Activated CD4-positive, alpha-beta T cell treated with anti-CD3 and anti-CD28 coated beads, Interleukin-2, Interleukin-6, amounts not matched to agents 100 ng/mL and 50 ng/mL, durations not matched to agents 16 hours and 8 hours (primary cell): ENCODE results near the gene CEP164.
"Not testable (repeated sequence)": the region's sequence is repeated elsewhere in the genome, so short reads cannot be mapped to it uniquely, and the experiment has no call there.

Experiments
- DNase-seq: peaks from one replicate; pipeline ENCODE4 v3.0.0-alpha.2; 2020

CEP164 gene

DNA sequence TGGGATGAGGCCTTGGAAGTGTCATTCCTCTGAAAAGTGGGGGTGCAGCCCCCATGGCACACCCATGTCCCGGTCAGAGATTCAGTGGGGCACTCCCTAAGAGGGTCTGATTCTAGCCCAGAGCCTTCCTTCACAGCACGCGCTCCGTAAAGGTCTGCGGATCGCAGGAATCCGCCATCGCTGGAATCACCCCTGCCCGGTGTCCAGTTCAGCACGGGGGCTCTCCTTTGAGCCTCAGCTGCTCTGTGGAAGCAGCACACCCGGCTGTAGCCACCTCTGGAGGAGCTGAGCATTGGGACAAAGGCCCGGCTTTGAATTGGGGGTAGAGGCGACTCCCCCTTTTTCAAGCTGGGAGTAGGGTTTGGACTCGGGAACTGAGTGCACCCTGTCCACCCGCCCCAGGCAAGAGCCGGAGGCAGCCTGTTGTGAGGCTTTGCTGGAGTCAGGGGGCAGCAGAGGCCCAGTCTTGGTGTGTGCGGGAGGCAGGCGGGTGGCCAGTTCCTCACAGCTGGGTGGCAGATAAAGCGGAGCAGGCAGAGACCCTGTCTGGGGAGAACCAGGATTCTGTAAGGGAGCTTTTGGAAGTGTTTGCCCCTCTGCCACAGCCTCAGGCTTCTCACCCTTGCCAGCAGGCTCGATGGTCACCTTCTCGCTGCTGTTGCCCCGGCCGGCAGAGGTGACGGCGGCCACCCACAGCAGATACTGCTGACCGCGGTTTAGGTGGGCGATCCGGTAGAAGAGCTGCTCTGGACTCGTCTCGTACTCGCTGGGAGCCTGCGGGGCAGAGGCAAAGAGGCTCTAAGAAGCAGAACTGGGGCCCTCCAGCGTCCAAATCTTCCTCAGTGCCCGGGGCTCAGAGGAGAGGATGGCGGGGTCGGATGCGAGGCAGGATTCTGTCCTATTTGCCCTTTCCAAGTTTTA, 115.9 kb downstream of the CEP164 start:
- no peak for DNase-seq

- DNase-seq = no peak
These were observed 116.6 kb downstream of the CEP164 start for GRCh38 chr11:117444256-117444655.

GRCh38 chr11:117444711-117445658, 117.3 kb downstream of the CEP164 start:
- DNase-seq = no peak

- no peak for DNase-seq
These were observed 121.5 kb downstream of the CEP164 start for GRCh38 chr11:117449111-117449693.

GRCh38 chr11:117453886-117454563, 126.4 kb downstream of the CEP164 start:
- DNase-seq = no peak

- DNase-seq = no peak
These were observed 126.9 kb downstream of the CEP164 start for GRCh38 chr11:117454564-117454917.

DNA sequence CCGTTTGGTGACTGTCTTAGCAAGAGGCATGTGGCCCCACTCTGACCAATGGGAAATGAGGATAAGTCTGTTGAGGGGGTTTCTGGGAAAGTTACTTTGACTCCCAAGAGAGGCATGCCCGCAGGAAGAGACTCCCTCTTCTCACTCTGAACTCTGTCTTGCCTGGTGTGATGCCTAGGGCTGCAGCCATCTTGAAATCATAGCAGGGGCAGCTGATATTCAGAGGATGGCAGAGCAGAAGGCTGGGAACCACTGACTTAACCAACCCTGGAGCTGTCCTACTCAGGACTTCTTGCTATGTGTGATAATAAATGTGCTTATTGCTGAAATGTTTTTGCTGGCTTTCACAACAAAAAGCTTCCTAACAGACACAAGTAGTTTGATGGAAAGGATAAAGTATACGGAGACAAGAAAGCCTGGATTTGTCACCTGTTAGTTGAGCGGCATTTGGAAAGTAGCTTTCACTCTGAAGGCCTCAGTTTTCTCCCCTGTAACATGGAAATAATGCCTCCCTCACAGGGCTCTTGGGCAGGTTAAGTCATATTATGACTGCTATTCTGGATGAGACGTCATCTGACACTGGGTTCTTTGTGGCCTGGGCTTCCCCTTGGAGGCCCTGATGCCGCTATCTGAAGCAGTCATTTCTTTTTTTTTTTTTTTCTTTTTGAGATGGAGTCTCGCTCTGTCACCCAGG, 128.5 kb downstream of the CEP164 start:
- DNase-seq = peak; percentile 76

DNA sequence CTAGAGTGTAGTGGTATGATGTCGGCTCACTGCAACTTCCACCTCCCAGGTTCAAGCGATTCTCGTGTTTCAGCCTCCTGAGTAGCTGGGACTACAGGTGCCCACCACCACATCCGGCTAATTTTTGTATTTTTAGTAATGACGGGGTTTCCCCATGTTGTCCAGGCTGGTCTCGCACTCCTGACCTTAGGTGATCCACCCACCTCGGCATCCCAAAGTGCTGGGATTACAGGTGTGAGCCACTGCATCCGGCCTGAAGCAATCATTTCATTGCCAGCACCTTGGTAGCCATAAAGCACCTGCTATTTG, 129.0 kb downstream of the CEP164 start:
- DNase-seq = not testable (repeated sequence)

DNA sequence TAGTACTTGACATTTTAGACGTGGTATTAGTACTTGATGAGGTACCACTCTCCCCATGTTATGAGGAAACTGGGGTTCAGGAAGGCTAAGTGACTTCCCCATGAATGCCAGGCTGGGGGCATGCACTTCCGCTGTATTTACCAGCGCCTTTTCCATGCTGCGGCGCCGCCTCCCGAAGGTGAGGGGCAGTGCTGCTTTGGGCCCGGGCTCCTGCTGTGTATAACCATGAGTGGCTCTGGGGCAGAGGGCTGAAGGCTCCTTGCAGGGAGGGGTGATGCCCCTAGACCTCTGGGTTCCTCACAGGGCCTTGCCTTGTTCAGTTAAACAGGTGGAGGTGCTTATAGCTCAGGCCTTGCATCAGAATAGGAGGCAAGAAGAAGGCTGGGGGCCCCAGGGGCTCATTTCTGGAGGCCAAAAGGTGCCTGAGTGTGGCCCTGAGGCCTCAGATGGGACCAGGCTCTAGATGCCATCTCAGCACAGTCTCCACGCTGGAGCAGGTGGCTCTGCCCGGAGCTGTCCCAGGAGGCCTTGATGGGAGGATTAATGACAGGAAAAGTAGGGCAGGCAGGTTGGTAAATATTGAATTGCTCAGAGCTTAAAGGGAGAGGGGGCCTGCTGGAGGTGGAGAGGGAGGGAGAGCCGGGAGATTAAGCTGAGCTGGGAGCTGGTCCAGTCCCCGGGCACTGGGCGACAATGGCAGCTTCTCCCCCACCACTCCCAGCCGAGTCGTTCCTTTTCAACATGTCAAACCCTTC, 129.6 kb downstream of the CEP164 start:
- no peak for DNase-seq

- DNase-seq = no peak
These were observed 130.2 kb downstream of the CEP164 start for GRCh38 chr11:117457835-117458234.

DNA sequence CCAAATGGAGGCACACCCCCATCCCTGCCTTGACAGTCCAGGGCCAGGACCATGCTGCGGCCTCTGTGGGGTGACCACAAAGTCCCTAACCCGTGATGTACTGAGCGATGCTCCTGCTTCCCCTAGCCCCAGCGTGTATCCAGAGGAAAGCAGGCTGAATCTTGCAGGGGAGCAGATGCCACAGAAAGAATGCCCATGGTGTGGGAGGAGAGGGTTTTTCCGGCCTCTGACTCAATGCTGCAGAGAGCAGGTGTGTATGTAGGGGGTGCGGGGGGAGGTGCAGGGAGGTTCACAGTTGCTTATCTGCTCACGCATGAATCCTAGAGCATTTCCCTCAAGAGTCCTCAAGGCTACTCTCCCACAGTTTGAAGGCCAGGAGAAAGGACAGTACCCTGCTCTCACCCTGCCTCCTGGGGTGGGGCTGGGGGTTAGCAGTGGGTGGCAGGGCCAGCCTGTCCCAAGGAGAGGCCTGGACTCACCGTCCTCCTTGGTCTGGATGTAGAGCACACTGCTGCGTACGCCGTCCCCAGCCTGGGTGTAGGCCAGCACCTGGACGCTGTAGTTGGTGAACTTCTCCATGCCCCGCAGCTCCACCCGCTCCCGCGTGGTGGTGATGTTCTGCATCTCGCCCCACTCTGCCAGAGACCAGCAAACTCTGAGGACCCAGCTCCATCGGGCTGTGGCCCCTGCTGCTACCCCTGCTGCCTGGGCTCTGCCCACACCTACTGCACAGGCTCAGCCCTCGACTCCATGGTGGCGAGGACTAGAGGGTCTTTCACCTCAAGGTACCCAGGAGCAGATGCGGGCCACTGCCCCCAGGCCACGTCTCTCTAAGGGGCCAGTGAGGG, 130.8 kb downstream of the CEP164 start:
- DNase-seq = peak; percentile 32

- no peak for DNase-seq
These were observed 131.7 kb downstream of the CEP164 start for GRCh38 chr11:117459123-117459978.

GRCh38 chr11:117459979-117460300, 132.3 kb downstream of the CEP164 start:
- DNase-seq = no peak

GRCh38 chr11:117461396-117462182, 133.9 kb downstream of the CEP164 start:
- DNase-seq = no peak

GRCh38 chr11:117462183-117462863, 134.7 kb downstream of the CEP164 start:
- DNase-seq = no peak

DNA sequence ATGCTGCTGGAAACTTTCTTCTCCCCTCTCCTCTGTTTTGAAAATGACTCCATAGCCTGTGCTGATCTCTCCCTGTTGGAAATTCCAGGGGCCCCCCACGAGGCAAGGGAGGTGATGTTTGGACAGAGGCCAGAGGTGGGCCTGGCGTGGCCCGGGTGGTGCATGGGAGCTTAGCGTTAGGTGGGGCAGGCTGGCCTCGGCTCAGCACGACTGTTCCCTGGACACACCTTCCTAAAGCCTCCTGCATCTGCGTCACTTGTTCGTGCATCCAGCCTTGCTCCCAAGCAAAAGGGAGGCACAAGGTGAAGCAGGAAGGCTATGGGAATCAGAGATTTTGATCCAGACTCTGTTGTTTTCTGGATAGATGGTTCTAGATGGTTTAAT, 135.2 kb downstream of the CEP164 start:
- no peak for DNase-seq
